Esophagus (tissue), 2 donors: ENCODE results near the gene SH2B2. TPM values are rescaled to one million over a fixed set of nuclear protein-coding genes. Genes with fewer than 3 reads are reported as not detected.

Experiments used
- H3K27ac ChIP-seq, 2 donors: one replicate each; pipeline ENCODE4 v1.5.1; 2013; ENCODE audit warnings: low read depth in 2 of 2, mild to moderate bottlenecking in 2 of 2, inconsistent platforms in 1 of 2, low read length in 1 of 2, moderate library complexity in 1 of 2
- H3K27me3 ChIP-seq, 2 donors: one replicate each; pipeline ENCODE4 v1.6.1; 2013; ENCODE audit warnings: low read length in 2 of 2, control low read depth in 1 of 2, mild to moderate bottlenecking in 1 of 2; ENCODE audit not compliant: insufficient read depth in 2 of 2, control insufficient read depth in 1 of 2
- H3K36me3 ChIP-seq, 2 donors: one replicate each; pipeline ENCODE4 v1.6.1; 2013; ENCODE audit warnings: low read length in 1 of 2; ENCODE audit not compliant: control insufficient read depth in 2 of 2, insufficient read depth in 2 of 2
- H3K4me1 ChIP-seq, 2 donors: one replicate each; pipeline ENCODE4 v1.6.1; 2013; ENCODE audit warnings: low read length in 1 of 2; ENCODE audit not compliant: control insufficient read depth in 2 of 2, insufficient read depth in 2 of 2
- H3K4me3 ChIP-seq, 2 donors: one replicate each; pipeline ENCODE4 v1.5.1; 2013; ENCODE audit warnings: low read length in 2 of 2, mild to moderate bottlenecking in 2 of 2, low read depth in 1 of 2, moderate library complexity in 1 of 2
- H3K9me3 ChIP-seq, 2 donors: one replicate each; pipeline ENCODE4 v1.6.1; 2013; ENCODE audit warnings: mild to moderate bottlenecking in 2 of 2, low read depth in 1 of 2, low read length in 1 of 2, moderate library complexity in 1 of 2; ENCODE audit not compliant: control insufficient read depth in 2 of 2, insufficient read depth in 1 of 2
- WGBS, 2 donors: extraction: QIAGEN DNeasy Blood & Tissue Kit; methylation state at CpG; one replicate each; pipeline ENCODE4 v1.1.7; 2013; 5-methylcytosine and 5-hydroxymethylcytosine counted together
- polyA plus RNA-seq, 2 donors: library from polyadenylated mRNA; stranded (reverse); fragments of 200-250 nt; gene quantifications; one replicate each; pipeline ENCODE4 v1.2.3, GENCODE V29; 2013
- donor health status: healthy with polysubstance abuse.
- donor health status: Bipolar disorder and iron deficiency.

SH2B2 gene
- polyA plus RNA-seq, 2 donors, result 1.0 to 1.4 TPM

- H3K36me3 ChIP-seq, result peaks cover 0 to 7% of the 10 kb centered on the region in 2 donors
- no peaks in the 10 kb centered on the region for H3K9me3 ChIP-seq
- no peaks in the 10 kb centered on the region for H3K4me1 ChIP-seq
- no peak overlapping the region for H3K4me3 ChIP-seq
- no peaks in the 10 kb centered on the region for H3K27me3 ChIP-seq
- H3K27ac ChIP-seq, result no peak overlapping the region
- WGBS, 2 donors, result 82 to 92% methylated on average over 19 of the region's 19 CpGs
These were observed 33.3 kb upstream of the SH2B2 start for GRCh38 chr7:102253066-102253972.

- Histone ChIP-seq H3K4me3 (no peak overlapping the region), H3K36me3 (peaks cover 0 to 4% of the 10 kb centered on the region in 2 donors), H3K27me3 (no peaks in the 10 kb centered on the region), H3K27ac (no peak overlapping the region), H3K9me3 (no peaks in the 10 kb centered on the region), H3K4me1 (no peaks in the 10 kb centered on the region)
- 89 to 91% methylated on average over 12 to 13 of the region's 13 CpGs for WGBS, 2 donors
These were observed 32.7 kb upstream of the SH2B2 start for GRCh38 chr7:102253973-102254370.

- H3K9me3 ChIP-seq, result no peaks in the 10 kb centered on the region
- 86 to 90% methylated on average over 8 of the region's 8 CpGs for WGBS, 2 donors
- H3K27ac ChIP-seq, result no peak overlapping the region
- no peaks in the 10 kb centered on the region for H3K4me1 ChIP-seq
- H3K36me3 ChIP-seq, result peaks cover 0 to 2% of the 10 kb centered on the region in 2 donors
- no peak overlapping the region for H3K4me3 ChIP-seq
- H3K27me3 ChIP-seq, result no peaks in the 10 kb centered on the region
These were observed 32.1 kb upstream of the SH2B2 start for GRCh38 chr7:102254521-102254920.

GRCh38 chr7:102255501-102255900 is 31.2 kb upstream of the SH2B2 start:
- H3K27ac ChIP-seq, result no peak overlapping the region
- H3K4me3 ChIP-seq, result no peak overlapping the region
- no peaks in the 10 kb centered on the region for H3K4me1 ChIP-seq
- 94% methylated on average over 7 of the region's 7 CpGs for WGBS, 2 donors
- H3K36me3 ChIP-seq, result peaks cover 0 to 2% of the 10 kb centered on the region in 2 donors
- no peaks in the 10 kb centered on the region for H3K9me3 ChIP-seq
- H3K27me3 ChIP-seq, result no peaks in the 10 kb centered on the region

GRCh38 chr7:102255916-102256315 is 30.8 kb upstream of the SH2B2 start:
- WGBS, 2 donors, result 91 to 94% methylated on average over 15 of the region's 15 CpGs
- H3K27me3 ChIP-seq, result no peaks in the 10 kb centered on the region

GRCh38 chr7:102258073-102258748 is 28.5 kb upstream of the SH2B2 start:
- Histone ChIP-seq H3K4me1 (no peaks in the 10 kb centered on the region), H3K9me3 (no peaks in the 10 kb centered on the region), H3K27me3 (no peaks in the 10 kb centered on the region), H3K36me3 (no peaks in the 10 kb centered on the region), H3K27ac (no peak overlapping the region), H3K4me3 (no peak overlapping the region)
- WGBS, 2 donors, result 92% methylated on average over 25 of the region's 25 CpGs

More at GRCh38 chr7:102255916-102256315, 30.8 kb upstream of the SH2B2 start:
- Histone ChIP-seq H3K4me3 (no peak overlapping the region), H3K4me1 (no peaks in the 10 kb centered on the region), H3K9me3 (no peaks in the 10 kb centered on the region), H3K27ac (no peak overlapping the region), H3K36me3 (peaks cover 0 to 2% of the 10 kb centered on the region in 2 donors)

GRCh38 chr7:102258749-102259107 is 27.9 kb upstream of the SH2B2 start:
- Histone ChIP-seq H3K9me3 (no peaks in the 10 kb centered on the region), H3K27ac (no peak overlapping the region), H3K4me3 (no peak overlapping the region), H3K4me1 (no peaks in the 10 kb centered on the region), H3K36me3 (no peaks in the 10 kb centered on the region), H3K27me3 (no peaks in the 10 kb centered on the region)
- 83 to 87% methylated on average over 12 of the region's 12 CpGs for WGBS, 2 donors

GRCh38 chr7:102260856-102261255 is 25.8 kb upstream of the SH2B2 start:
- no peaks in the 10 kb centered on the region for H3K27me3 ChIP-seq
- WGBS, 2 donors, result 66 to 67% methylated on average over 9 of the region's 9 CpGs
- no peak overlapping the region for H3K27ac ChIP-seq
- H3K4me1 ChIP-seq, result no peaks in the 10 kb centered on the region
- H3K4me3 ChIP-seq, result no peak overlapping the region
- no peaks in the 10 kb centered on the region for H3K36me3 ChIP-seq
- no peaks in the 10 kb centered on the region for H3K9me3 ChIP-seq

- WGBS, 2 donors, result 84 to 85% methylated on average over 9 of the region's 9 CpGs
- no peak overlapping the region for H3K27ac ChIP-seq
- no peaks in the 10 kb centered on the region for H3K36me3 ChIP-seq
- no peaks in the 10 kb centered on the region for H3K9me3 ChIP-seq
- no peaks in the 10 kb centered on the region for H3K27me3 ChIP-seq
- H3K4me3 ChIP-seq, result no peak overlapping the region
- H3K4me1 ChIP-seq, result peaks cover 0 to 2% of the 10 kb centered on the region in 2 donors
These were observed 25.2 kb upstream of the SH2B2 start for GRCh38 chr7:102261451-102261850.
